Activated CD4-positive, alpha-beta T cell treated with anti-CD3 and anti-CD28 coated beads, Interleukin-2, amount 50 U/mL, for 1 hour (primary cell): ENCODE measurements around the gene DOCK8.

Source experiments
- DNase-seq: peaks from one replicate; pipeline ENCODE4 v3.0.0-alpha.2; 2020

DOCK8 gene

DNA sequence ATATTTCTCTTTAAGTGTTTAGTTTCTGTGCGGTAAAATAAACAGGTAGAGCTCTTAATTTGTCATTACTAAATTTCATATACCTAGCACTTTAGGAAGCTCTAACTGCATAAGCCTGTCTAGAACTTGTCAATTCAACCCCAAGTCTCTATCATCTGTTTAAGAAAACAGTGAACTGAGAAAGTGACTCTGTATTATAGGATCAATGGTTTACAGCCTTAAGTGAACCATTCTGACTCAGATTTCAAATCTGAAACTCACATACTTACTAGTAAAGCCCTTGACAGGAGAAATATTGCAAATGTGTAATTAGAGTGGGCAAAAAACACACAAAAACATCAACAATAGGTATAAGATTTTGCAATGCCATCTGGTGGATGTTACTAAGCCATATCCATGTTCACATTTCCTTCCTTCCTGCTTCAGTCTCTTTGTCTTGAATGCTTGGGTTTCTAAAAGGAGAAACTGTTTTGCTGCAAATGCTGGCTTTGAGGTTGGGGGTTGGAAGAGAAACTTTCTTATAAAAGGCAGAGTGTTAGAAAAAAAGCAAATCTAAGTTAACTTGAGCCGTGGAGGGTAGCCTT, 101.8 kb downstream of the DOCK8 start:
- DNase-seq = no peak

DNA sequence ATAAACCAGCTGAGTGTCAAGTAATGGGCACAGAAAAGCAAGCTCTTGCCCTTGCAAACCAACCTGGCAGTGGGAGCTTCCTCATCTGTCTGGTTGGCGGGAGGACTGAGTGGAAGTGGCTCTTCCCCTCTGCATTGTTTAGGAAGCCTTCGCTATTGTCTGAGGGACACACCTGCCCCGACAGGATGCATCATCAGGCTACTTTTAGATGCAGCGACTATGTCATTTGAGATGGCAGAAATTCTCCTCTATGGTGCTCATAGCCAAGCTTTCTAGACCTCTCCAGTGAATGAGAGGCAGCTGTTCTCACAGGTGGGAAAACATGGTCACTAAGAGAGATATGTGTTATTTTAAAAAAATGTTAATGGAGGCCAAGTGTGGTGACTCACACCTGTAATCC, 104.0 kb downstream of the DOCK8 start:
- DNase-seq = no peak

DNA sequence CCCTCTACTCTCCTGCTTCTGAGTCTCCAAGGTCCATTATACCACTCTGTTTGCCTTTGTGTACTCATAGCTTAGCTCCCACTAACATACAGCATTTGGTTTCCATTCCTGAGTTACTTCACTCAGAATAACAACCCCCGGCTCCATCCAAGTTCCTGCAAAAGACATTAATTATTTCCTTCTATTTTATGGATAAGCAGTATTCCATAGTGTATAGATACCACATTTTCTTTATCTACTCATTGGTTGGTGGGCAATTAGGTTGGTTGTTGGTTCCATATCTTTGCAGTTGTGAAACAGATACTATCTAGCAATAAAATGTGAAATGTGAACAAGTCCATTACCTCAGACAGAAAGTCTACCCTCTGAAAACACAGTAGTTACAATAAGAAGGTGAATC, 110.3 kb downstream of the DOCK8 start:
- DNase-seq = no peak

- DNase-seq = no peak
These were observed 112.0 kb downstream of the DOCK8 start for GRCh38 chr9:326667-327066.

- DNase-seq = no peak
These were observed 113.8 kb downstream of the DOCK8 start for GRCh38 chr9:328453-328852.

GRCh38 chr9:331197-331596, 116.5 kb downstream of the DOCK8 start:
- no peak for DNase-seq

GRCh38 chr9:335373-335772, 120.7 kb downstream of the DOCK8 start:
- no peak for DNase-seq

DNA sequence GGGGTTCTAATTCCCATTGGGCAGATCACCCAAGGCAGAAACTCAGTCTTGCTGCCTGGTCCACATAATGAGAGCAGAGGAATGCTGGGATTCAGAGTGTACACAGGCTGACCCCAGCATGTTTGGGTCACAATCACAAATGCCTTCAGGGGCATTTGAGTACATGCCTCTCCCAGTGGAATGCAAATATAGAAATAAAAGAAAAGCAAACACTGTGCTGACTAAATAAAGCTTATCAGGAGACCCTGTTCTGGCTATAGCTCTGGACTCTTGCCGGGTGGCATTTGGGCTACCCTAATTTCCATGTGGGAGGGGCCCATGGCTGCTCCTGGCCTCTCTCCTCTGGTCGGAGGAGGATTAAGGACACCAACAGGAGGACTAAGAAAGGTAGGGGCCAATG, 121.4 kb downstream of the DOCK8 start:
- DNase-seq = no peak

DNA sequence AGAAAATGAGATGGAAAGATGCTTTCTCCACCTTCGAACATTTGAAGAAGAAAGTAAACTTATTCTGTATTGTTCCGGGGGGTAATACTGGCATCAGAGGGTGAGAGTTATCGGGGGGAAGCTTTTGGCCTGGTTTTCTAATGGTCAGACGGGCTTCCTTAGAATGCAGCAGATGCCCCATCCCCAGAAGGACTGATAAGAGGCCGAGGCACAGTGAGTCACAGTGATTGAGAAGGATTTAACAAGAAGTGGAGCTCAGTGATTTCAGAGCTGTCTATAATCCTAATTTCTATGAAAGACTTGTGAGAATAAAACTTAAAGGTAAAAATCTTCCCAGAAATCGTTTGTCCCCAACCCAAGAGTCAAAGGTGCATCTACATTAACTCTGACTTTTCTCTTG, 123.9 kb downstream of the DOCK8 start:
- no peak for DNase-seq

GRCh38 chr9:341634-342421, 127.2 kb downstream of the DOCK8 start:
- DNase-seq = no peak

DNA sequence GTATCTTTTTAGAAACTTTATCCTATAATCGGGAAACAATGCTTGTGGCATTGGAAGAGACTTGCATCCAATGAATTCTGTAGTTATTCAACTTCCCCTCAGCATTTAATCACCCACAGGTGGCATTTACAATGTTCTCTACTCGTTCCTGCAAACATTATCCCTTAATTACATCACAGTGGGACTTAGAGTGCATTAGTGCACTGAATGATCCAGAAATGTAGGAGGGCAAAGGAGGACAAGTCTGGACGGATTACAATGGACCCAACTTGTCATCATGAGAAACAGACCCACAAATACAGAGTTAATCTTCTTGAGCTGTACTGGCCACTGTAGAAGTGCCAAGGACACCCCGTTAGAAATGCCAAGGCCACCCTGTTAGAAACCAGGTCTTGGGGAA, 129.1 kb downstream of the DOCK8 start:
- DNase-seq = no peak

GRCh38 chr9:346111-346571, 131.5 kb downstream of the DOCK8 start:
- no peak for DNase-seq

GRCh38 chr9:347667-348292, 133.1 kb downstream of the DOCK8 start:
- no peak for DNase-seq

DNA sequence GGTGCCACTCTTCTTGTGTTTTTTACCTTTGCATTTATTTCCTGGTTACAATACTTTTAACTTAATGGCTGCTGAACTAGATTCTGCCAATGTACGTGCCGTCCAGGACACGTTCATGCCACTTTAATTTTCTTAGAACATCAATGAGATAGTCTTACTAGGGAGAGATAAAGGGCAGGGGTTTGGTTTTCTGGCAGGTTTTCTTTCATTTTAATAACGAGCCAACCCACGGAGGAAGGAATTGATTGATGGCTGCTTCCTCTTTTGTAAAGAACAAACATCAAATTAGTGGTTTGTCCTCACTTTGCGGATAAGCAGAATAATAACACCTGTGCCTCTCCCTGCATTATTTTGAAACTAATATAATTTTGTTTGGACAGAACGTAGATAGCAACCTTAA, 135.7 kb downstream of the DOCK8 start:
- DNase-seq = no peak

GRCh38 chr9:351916-352315, 137.3 kb downstream of the DOCK8 start:
- DNase-seq = no peak

DNA sequence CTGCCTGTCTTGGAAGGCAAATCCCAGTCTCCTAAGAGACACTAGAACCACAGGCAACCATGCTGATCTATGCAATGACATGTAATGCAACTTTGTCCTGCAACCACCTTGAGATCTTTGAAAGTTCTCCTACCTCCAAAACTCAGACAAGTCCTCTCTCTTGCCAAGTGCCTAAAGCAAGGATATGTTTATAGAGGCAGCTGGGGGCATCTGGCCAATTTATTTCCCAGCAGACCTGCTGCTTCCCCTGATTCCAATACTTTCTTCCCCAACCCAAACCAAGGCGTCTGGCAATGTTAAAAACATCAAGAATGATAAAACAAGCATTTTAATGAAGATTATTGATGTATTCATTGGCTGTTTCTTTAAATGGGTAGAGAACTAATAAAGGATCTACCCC, 138.4 kb downstream of the DOCK8 start:
- DNase-seq = no peak

DNA sequence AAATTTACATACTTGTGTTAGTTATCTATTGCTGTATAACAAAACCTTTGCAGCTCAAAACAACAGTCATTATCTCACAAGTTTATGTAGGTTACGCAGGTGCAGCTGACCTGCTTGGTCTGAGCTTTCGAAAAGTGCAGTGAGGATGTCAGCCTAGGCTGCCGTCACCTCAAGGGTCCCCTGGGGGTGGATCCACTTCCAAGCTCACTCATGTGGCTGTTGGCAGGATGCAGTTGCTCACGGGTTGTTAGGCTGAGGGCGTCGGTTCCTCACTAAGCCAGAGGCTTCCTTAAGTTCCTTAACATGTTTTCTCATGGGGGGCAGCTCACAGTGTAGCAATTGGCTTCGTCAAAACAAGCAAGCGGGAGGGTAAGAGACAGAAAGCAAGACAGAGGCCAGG, 139.8 kb downstream of the DOCK8 start:
- no peak for DNase-seq

DNA sequence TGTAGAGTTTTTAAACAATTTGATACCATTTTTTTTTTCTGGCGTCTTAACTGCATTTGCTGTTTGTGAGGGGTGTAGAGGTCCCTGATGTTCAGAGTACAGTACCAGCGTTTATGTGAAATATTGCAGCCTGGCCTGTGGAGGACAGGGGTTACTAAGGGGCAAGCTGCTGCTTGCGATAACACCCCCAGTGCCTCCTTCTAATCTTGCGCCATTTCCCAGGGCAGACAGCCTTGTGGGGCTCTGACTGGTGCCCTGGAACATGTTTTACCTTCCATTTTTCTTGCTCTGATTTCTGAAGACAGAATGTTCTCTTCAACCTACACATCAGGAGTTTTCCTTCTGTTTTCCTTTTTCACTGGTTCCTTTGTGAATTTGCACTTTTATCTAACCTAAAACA, 142.9 kb downstream of the DOCK8 start:
- DNase-seq = no peak

DNA sequence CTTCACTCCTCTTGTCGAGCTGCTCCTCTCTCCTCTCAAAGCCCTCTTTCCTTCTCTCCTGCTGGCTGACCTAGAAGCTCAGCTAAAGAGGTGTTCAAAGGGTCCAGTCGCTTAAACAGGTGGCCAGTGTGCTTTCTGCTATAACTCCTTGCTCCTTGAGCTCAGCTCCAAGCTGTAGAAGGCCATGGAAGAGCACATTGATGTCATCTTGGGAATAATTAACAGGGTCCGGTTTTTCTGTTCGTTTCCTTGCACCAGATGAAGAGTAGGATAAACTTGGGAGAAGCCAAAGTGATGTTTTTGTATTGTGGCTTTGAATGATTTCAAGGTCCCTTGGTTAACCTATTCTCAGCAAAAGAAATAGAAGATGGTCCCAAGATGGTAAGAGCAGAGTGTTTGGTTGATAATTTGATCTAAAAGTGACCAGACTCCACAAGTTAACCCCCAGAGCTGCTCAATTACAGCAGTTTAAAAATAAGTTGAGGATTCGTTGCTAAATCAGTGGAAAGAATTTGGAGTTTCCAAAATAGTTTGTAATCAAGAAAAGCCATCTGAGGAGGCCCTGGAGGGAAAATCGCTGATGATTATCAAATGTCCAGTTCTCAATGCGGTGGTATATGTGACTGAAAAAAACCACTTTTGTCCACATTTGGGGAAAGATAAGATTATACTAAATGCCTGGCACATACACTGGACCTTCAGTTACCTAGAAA, 148.1 kb downstream of the DOCK8 start:
- no peak for DNase-seq

- no peak for DNase-seq
These were observed 148.6 kb downstream of the DOCK8 start for GRCh38 chr9:363274-363612.

GRCh38 chr9:365436-365835, 150.8 kb downstream of the DOCK8 start:
- no peak for DNase-seq

DNA sequence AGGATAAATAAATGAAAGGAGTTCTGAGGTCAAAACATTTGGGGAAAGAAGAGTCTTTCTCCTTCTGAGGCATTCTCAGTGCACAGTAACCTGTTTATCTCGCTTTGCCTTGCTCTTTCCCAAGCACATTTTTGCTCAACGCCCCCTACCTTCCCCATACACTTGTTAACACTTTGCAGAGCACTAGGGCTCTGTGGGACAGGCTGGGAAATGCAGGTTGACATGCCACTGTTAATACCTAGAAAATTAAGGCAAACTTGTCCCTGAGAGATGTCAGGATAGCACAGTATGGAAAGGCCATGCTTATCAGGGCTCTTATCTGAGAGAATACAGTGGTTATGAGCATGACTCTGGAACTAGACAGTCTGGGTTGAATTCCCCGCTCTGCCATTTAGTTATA, 152.0 kb downstream of the DOCK8 start:
- DNase-seq = no peak

GRCh38 chr9:370086-370485, 155.4 kb downstream of the DOCK8 start:
- DNase-seq = no peak

DNA sequence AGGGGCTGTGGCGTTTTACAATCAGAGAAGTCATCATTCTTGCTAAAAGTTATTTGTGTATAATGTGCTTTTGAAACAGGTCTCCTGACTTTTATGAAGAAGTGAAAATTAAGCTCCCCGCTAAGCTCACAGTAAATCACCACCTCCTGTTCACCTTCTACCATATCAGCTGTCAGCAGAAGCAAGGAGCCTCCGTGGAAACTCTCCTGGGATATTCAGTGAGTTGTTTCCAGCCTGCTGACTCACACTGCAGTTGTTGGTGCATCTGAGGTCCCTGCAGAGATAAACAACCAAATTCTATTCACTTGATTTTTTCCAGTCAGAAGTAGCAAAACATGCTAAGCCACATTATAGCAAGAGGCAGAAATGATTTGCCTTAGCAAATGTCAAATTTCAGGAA, 156.7 kb downstream of the DOCK8 start:
- no peak for DNase-seq
